ENCODE measurements around the gene PERCC1. TPM values are rescaled to one million over a fixed set of nuclear protein-coding genes. Genes with fewer than 3 reads are reported as not detected.
"Not testable (repeated sequence)": the region's sequence is repeated elsewhere in the genome, so short reads cannot be mapped to it uniquely, and the experiment has no call there.

Gene PERCC1
- total and polyA plus RNA-seq, 8 donors, result 0.16 to 0.23 TPM; not detected in 6

GRCh38 chr16:1439058-1439698, 8.3 kb downstream of the PERCC1 start:
- no peaks in the 10 kb centered on the region for H3K9me3 ChIP-seq
- TF ChIP-seq CTCF (IDR thresholded peaks at IDR 0.05), result no peak
- H3K36me3 ChIP-seq, result no peaks in the 10 kb centered on the region
- H3K4me1 ChIP-seq, result no peaks in the 10 kb centered on the region
- no peak overlapping the region for H3K27ac ChIP-seq
- ATAC-seq (no peak), FAIRE-seq (no peak), DNase-seq (peak in 1 of 6 donors; percentile 70)
- intact Hi-C loops (cut with DNase I), result no loop called here
- H3K27me3 ChIP-seq, result no peaks in the 10 kb centered on the region
- 83 to 84% methylated on average over 27 of the region's 27 CpGs for WGBS, 2 donors
- H3K4me3 ChIP-seq, result no peak overlapping the region

- H3K4me3 ChIP-seq; H3K36me3 ChIP-seq; H3K9me3 ChIP-seq; intact Hi-C loops (cut with DNase I); H3K4me1 ChIP-seq; H3K27me3 ChIP-seq; FAIRE-seq; ATAC-seq; H3K27ac ChIP-seq; DNase-seq: not testable (repeated sequence)
- 93 to 94% methylated on average over 4 of the region's 4 CpGs for WGBS, 2 donors
Observed at GRCh38 chr16:1439699-1440074, 8.8 kb downstream of the PERCC1 start.

GRCh38 chr16:1441391-1441829, 10.5 kb downstream of the PERCC1 start:
- no peak for ATAC-seq
- DNase-seq, result no peak
- no peak overlapping the region for H3K27ac ChIP-seq
- H3K4me3 ChIP-seq, result no peak overlapping the region
- no peaks in the 10 kb centered on the region for H3K9me3 ChIP-seq
- intact Hi-C loops (cut with DNase I), result no loop called here
- no peaks in the 10 kb centered on the region for H3K36me3 ChIP-seq
- no peaks in the 10 kb centered on the region for H3K4me1 ChIP-seq
- 65 to 73% methylated on average over 22 of the region's 22 CpGs for WGBS, 2 donors
- H3K27me3 ChIP-seq, result no peaks in the 10 kb centered on the region
- no peak for FAIRE-seq
- TF ChIP-seq CTCF (IDR thresholded peaks at IDR 0.05), result no peak

GRCh38 chr16:1442697-1443096, 11.8 kb downstream of the PERCC1 start:
- WGBS, 2 donors, result 75 to 81% methylated on average over 23 to 24 of the region's 24 CpGs
- Histone ChIP-seq H3K4me3 (no peak overlapping the region), H3K9me3 (no peaks in the 10 kb centered on the region), H3K36me3 (no peaks in the 10 kb centered on the region), H3K27ac (no peak overlapping the region), H3K27me3 (no peaks in the 10 kb centered on the region), H3K4me1 (no peaks in the 10 kb centered on the region)
- no peak for TF ChIP-seq CTCF (IDR thresholded peaks at IDR 0.05)
- intact Hi-C loops (cut with DNase I), result no loop called here
- FAIRE-seq (no peak), DNase-seq (no peak), ATAC-seq (no peak)

GRCh38 chr16:1443403-1443973, 12.6 kb downstream of the PERCC1 start:
- H3K9me3 ChIP-seq, result no peaks in the 10 kb centered on the region
- ATAC-seq, result peak; percentile 15 to 66 (median 38)
- no peak for FAIRE-seq
- no peak for DNase-seq
- no peaks in the 10 kb centered on the region for H3K36me3 ChIP-seq
- H3K27me3 ChIP-seq, result no peaks in the 10 kb centered on the region
- intact Hi-C loops (cut with DNase I), result no loop called here
- no peak for TF ChIP-seq CTCF (IDR thresholded peaks at IDR 0.05)
- H3K27ac ChIP-seq, result no peak overlapping the region
- no peaks in the 10 kb centered on the region for H3K4me1 ChIP-seq
- 46 to 47% methylated on average over 26 to 38 of the region's 38 CpGs for WGBS, 2 donors
- H3K4me3 ChIP-seq, result no peak overlapping the region

Data from pancreas (tissue), 10 donors.